GM18861 (cell line): ENCODE results near the gene ZNF765.
"Not testable (repeated sequence)": the region's sequence is repeated elsewhere in the genome, so short reads cannot be mapped to it uniquely, and the experiment has no call there.

Experiments
- ATAC-seq: cut with Tn5 transposase; IDR thresholded peaks from one replicate; pipeline ENCODE4 v1.9.1; 2021; ENCODE audit not compliant: unreplicated experiment

The ZNF765 gene

DNA sequence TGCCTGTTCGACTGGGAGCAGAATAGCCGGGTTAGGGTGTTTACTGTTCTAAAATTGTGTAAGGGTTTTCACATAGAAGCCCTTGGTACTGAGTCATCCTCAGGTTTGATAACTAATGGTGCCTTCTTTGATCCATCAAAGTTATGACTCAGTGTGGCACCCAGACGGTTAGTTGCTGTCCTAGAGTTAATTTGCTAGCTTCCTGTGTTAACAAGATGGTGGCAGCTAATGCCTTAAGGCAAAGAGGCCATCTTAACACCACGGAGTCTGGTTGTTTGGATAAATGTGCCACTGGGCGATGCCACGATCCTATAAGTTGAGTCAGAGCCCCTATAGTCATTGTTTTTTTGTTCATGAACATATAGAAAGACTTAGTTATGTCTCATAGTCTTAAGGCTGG lies 80.5 kb downstream of the ZNF765 start:
- not testable (repeated sequence) for ATAC-seq
